ENCODE results near the gene RITA1.

GRCh38 chr12:113216027-113216426 lies 30.5 kb downstream of the RITA1 start:
- TF ChIP-seq, protein P1, sequence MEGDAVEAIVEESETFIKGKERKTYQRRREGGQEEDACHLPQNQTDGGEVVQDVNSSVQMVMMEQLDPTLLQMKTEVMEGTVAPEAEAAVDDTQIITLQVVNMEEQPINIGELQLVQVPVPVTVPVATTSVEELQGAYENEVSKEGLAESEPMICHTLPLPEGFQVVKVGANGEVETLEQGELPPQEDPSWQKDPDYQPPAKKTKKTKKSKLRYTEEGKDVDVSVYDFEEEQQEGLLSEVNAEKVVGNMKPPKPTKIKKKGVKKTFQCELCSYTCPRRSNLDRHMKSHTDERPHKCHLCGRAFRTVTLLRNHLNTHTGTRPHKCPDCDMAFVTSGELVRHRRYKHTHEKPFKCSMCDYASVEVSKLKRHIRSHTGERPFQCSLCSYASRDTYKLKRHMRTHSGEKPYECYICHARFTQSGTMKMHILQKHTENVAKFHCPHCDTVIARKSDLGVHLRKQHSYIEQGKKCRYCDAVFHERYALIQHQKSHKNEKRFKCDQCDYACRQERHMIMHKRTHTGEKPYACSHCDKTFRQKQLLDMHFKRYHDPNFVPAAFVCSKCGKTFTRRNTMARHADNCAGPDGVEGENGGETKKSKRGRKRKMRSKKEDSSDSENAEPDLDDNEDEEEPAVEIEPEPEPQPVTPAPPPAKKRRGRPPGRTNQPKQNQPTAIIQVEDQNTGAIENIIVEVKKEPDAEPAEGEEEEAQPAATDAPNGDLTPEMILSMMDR (IDR thresholded peaks at IDR 0.05), result no peak
- no peak for TF ChIP-seq POLR2A (IDR thresholded peaks at IDR 0.05)

All from ovary (tissue), 3 donors.